ENCODE results near the gene RAPGEF2.
"Not testable (repeated sequence)": the region's sequence is repeated elsewhere in the genome, so short reads cannot be mapped to it uniquely, and the experiment has no call there.

Gene RAPGEF2

DNA sequence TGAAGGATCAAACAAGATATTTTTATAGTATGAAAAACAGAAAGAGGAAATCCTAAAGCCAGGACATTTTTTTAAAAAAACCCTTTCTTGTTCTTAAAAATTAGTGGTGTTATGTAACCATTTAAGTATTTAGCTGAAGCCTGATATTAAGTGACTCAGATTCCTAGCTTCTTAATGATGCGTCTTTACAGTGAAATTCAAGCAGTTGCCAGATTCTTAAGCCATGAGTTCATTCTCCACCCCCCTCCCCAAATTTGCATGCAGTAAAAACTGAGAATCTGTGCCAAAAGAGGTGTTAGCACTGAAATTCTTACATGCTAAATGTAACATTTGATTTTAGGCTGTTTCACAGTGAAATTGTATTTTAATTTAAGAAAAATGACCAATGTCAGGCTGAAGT lies 180.8 kb downstream of the RAPGEF2 start:
- no peak for DNase-seq

DNA sequence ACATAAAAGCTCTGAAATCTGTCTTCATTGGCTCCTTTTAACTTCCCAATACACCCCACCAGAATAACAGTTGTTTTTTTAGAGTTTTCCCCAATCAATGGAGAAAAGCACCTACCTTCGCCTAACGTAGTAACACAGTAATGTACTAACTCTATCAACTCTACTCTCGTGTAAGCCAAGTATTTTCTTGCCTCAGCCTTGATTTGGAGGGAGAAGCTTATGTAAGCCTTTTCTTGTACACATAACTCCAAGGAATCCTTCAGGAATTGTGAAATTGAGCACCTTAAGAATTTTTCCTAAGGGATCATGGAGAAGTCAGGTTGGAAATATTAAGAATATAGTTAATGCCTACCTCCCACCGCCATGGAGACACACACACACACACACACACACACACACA lies 181.2 kb downstream of the RAPGEF2 start:
- no peak for DNase-seq

DNA sequence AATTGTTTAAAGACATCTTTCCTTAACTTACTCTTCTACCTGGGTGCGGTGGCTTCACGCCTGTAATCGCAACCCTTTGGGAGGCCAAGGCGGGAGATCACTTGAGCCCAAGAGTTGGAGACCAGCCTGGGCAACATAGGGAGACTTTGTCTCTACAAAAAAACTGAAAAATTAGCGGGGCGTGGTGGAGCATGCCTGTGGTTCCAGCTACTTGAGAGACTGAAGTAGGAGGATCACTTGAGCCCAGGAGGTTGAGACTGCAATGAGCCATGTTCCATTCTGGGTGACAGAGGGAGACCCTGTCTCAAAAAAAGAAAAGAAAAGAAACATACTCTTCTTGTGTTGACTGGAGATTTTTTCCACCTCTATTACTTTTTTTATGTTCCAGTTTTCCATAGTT lies 181.9 kb downstream of the RAPGEF2 start:
- DNase-seq = no peak

DNA sequence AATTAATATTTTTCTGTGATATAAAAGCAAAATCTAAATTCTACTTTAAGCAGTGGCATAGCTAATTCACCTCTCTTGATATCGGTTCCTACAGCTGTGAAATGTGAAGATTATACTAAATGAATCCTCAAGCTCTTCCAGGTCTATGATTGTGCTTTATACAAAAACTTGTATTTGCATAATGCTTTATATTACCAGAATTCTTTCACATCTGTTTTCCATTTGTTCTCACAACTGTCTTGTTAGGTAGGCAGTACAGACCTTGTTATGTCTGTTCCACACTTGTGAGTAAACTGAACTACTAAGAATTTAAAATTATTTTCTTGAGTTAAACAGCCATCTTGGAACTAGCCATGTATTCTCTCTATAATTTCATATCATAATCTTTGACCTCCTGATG lies 184.9 kb downstream of the RAPGEF2 start:
- no peak for DNase-seq

DNA sequence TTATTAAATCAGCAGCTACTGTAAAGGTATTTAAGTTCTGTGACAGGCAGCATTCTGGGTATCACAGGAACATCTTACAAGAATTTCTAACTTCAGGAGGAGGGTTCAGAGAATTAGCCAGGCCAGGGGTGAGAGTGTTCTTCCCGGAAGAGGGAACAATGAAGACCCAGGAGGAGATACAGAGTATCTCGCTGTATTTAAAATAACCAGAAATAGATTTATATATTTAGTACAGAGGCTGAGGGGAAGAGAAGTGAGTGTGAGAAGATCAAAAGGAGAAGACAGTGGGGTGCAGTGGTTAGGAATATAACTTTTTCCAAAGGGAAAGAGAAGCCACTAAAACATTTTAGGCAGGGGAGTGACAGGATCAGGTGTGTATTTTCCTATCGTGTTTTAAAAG lies 186.8 kb downstream of the RAPGEF2 start:
- no peak for DNase-seq

DNA sequence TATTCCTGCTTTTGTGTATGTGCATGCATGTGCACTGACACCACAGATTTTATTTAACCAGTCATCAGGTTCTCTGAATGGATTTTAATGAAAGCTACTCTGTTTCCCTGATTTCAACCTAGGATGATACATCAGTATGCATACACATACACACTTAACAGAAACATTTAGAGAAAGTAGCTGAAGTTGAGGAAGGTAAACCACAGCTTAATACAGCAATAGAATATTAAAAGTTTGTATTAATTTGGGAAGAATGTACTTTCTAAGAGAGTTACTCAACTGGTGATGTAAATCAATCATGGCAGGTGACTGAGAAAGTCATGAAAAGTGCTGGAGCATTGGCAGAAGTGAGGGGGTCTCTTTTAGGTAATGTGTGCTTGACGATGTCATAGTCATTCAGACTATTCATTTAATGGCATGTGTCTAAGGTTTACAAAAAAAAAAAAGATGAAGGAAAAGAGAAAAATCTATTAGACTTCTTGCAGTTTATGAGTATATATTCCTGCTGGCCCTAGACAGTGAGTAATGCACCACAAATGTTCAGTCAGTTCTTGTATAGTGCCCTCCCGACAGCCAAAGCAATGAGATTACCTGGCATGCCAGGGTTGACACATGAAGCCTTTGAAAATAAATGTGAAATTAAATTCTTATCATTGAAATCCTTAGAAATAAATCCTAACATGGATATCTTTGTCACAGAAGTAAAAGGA lies 187.6 kb downstream of the RAPGEF2 start:
- DNase-seq = no peak

DNA sequence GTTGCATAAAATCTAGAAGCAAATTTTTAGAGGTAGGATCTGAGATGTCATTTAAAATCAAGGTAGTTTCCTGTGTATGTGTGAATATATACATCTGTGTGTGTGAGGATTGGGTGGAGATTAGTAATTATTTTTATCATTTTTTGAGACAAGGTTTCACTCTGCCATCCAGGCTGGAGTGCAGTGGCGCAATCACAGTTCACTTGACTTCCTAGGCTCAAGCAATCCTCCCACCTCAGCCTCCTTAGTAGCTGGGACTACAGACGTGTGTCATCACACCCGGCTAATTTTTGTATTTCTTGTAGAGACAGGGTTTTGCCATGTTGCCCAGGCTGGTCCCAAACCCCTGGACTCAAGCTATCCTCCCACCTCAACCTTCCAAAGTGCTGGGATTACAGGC lies 188.3 kb downstream of the RAPGEF2 start:
- no peak for DNase-seq

DNA sequence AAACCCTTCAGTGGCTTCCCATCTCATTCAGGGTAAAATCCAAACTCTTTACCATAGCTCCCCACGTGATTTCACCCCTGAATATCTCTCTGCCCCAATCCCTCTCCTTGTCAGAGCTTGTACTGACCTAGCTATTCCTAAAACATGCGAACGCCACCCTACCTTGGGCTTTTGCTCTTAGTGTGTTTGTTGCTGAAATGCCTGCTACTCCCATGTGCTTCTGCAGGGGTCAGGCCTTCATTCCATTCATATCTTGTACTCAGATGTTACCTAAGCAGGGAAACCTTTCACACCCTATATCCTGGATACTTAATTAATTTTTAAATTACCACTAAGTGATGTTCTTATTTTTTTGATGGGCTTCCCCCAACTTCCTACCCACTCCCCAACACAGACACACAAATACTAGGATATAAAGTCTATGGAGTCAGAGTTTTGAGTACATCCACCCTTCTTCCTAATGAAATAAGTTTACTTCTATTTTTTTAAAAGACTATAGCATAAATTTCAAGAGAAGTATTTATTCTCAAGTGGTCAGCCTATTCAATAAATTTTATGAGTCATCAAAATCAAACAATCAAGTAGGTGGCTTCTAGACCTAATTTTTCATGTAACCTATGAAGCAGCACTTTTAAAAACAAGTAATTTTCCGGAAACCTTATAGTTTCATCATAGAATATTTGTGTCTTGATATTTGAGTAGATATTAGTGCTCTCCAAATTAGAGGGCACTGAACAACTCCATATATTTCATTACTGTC lies 189.4 kb downstream of the RAPGEF2 start:
- no peak for DNase-seq

DNA sequence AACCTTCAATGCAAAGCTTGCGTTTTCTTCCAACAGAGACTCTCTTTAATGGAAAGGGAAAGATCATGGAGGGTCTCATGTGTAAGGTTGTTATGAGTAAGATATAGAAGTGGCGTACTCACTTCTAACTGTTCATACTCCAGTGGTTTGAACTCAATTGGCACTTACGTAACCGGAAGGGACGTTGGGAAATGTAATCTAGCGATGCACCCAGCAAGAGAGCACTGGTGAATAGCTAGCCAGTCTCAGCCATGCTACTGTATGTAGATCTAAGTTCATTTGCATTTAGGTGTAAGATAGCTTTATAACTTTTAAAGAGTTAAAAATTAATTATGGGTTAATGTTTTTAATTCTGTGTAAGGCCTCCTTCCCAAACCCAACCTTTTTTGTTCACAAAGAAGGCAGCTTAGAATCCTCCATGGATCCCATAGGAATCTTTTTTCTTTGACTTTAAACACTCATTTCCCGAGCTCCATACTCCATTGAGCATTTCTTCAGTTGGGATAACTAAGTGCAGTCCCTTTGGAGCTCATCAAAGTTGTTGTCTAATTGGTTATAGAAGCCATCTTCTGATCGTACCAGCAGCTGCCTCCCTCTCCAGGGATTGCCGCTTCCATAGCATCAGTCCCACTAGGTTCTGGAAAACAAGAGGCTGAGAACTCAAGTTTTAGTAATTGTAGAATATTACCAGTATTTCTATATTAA lies 191.1 kb downstream of the RAPGEF2 start:
- no peak for DNase-seq

DNA sequence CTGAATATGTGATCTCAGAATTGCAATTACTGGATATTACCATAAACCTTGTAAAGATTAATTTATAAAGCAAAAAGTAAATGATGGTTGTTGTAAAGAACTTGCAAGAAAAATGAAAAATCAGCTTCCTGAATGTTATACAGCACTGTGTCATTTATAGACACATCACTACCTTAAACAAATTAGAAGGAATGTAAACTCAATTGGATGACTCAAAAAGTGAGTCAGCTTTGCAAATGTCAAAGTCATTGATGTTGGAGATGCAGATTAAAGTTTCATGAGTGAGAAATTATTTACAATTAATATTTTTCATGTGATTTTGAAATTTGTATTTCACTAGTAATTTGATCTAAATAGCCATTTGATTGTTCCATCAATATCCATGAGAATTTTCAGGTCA lies 193.2 kb downstream of the RAPGEF2 start:
- no peak for DNase-seq

DNA sequence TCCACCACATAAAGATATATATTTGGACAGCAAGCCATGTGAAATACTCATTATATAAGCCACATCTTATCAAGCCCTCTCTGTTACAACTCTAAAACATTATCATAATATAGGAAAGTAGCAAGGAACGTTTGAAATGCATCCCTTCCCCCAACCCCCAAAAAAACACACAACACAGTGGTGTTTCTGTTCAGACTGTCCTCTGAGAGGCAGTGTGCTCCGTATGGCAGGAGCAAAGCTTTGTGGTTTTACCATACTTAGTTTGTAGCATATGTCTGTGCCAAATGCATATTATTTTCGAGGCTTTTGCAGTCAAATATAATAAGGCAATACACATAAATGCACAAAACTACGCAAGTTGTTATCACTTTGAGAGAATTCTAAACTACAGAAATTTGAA lies 194.2 kb downstream of the RAPGEF2 start:
- no peak for DNase-seq

DNA sequence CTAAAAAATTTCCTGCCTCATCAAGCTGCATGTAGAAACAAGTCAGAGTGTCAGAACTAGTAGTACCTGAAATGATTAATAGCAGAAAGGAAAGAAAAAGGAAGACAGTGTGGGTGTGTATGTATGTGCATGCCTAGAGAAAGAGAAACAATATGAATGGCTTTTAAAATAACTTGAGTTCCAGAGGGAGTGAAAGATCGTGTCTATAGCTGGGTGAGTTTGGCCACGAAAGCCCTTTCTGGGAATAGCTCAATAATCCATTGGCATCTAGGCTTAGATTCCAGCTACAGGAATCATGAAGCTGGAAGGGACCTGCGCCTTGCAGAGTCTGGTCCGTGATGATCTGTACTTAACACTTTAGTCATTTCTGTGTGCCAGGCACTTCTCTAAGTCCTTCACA lies 195.6 kb downstream of the RAPGEF2 start:
- DNase-seq = no peak

DNA sequence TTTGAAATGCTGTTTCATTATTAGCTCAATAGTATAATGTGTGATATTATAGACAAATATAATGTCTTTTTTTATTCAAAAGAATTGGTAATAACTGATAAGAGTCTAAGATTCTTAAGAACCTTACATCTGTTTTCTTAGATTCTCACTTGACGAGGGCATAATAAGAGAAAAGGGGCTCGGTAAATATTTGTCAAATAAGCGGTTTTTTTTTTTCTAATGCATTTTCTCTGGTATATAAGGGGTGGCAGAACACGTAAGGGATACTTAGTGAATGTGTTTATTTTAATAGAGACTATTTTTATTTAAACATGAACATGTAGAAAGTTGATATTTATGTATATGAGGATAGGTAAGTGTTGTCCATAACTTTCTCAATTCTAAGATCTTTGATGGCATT lies 200.6 kb downstream of the RAPGEF2 start:
- DNase-seq = no peak

DNA sequence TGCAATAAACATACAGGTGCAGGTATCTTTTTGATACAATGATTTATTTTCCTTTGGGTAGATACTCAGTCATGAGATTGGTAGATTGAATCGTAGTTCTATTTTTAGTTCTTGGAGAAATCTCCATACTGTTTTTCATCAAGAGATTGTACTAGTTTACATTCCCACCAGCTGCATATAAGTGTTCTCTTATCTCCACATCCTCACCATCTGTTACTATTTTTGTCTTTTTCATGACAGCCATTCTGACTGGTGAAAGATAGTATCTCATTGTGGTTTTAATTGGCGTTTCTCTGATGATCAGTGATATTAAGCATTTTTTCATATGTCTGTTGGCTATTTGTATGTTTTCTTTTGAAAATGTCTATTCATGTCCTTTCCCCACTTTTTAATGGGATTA lies 202.2 kb downstream of the RAPGEF2 start:
- no peak for DNase-seq

DNA sequence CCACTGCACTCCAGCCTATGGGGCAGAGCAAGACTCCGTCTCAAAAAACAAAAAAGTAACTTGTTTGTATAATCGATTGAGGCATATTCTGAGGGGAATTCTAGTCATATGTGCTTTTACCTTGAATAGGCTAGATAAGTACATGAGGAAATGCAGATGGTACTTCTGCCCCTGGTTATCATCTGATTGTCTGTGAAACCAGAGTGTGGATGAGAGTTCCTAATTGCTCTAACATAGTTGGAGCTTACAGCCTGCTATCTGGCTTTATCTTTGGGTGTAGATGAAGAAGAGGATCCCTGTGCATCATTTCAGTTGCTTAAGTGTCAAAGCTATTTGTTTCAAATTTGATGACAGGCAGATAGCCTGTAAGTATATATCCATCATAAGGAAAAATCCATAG lies 205.1 kb downstream of the RAPGEF2 start:
- DNase-seq = no peak

DNA sequence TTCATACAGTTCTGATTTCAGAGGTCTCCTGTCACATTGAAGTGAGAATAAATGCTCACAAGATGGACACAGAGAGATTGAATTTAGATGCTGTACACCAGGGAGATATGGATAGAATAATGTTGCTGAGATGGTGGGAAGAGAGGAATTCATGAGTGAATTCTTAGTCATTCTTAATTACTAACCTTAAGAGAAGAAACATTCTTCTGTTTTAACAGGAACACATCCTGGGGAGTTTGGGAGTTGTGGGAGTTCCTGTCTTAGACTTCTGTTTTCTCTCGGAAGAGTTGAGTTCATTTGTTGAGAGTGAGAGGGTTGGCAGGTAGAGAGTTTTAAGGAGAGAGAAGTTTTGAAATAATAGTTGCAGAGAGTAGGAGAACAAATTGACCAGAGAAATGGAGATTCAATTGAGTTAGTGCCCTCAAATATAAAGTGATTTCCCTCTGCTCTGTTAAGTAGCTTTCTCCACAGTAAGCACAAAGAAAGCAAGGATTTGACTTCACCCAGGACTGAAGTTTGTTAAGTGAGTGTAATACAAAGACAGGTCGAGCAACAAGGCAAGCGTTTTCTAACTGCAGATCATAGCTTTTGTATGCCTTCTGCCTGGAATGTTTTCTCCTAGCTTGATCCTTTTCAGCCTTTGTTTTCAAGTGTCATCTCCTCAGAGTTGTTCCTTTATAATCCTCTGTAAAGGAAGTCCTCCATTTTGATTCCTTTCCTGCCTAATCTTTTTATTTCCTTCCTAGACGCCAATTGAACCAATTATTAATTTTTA lies 205.9 kb downstream of the RAPGEF2 start:
- no peak for DNase-seq

DNA sequence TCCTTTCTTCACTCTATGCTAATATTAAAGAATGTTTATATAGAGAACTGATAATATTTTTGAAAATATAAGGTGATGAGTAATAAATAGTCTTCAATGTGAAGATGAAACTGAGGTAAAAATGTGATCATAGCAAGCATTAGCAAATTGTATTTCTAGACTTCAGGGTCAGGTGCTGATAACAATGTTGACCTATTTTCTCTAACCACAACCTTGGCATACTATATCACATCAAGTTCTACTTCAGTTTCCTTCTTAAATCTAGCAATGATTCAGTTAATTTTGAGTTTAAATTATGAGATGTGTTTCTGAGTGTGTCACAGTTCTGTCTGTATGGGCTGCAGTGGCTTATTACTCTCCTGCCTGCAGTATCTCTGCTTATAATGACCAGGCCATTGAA lies 209.4 kb downstream of the RAPGEF2 start:
- DNase-seq = no peak

DNA sequence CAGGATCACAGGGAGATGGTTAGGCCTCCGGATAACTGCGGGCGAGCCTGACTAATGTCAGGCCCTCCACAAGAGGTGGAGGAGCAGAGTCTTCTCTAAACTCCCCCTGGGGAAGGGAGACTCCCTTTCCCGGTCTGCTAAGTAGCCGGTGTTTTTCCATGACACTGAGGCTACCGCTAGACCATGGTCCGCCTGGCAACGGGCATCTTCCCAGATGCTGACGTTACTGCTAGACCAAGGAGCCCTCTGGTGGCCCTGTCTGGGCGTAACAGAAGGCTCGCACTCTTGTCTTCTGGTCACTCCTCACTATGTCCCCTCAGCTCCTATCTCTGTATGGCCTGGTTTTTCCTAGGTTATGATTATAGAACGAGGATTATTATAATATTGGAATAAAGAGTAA lies 213.0 kb downstream of the RAPGEF2 start:
- not testable (repeated sequence) for DNase-seq

DNA sequence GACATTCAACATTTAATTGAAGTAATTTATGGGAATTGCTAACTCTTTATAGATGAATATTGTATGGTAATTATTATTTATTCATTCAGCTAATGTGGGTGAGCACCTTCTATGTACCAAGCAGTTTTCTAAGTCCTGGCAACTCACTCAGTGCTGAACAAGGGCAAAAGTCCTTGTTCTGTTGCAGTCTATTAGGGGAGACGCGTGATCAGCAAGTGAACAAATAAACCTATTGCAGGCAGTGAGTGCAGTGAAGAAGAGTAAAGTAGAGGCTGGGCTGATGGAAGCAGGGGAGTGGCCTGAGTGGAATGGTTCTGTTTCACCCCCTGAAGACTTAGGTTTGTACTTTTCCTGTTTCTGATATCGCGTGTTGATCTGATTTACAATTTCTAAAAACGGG lies 214.3 kb downstream of the RAPGEF2 start:
- DNase-seq = no peak

DNA sequence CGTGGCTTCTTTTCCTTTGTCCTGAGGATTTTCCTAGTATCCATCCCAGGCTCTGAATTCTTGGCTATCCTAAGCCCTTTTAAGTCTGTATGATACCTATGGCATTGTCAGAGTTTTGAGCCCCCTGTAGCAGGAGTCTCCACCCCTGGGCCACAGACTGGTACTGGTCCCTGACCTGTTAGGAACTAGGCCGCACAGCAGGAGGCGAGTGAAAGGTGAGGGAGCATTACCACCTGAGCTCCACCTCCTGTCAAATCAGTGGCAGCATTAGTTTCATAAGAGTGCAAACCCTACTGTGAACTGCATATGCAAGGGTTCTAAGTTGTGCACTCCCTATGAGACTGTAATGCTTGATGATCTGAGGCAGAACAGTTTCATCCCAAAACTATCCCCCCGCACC lies 216.1 kb downstream of the RAPGEF2 start:
- no peak for DNase-seq

DNA sequence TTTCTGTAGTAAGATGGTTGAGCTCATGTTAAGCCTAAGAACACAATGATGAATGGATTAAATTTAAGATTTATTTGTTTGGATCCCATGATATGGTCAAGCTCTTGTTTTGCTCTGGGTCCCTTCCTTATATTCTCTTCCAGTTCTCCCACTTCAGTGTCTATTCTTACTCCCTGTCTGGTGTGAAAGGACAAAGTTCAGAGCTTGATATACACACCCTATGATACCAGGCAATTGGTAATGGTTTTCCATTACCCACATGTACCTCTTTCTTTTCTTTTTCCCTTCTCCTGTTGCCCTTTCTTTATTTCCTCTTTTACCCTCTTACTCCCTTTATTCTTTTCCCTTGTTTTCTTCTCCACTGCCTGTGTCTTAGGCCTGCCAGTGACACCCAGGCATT lies 223.6 kb downstream of the RAPGEF2 start:
- no peak for DNase-seq

DNA sequence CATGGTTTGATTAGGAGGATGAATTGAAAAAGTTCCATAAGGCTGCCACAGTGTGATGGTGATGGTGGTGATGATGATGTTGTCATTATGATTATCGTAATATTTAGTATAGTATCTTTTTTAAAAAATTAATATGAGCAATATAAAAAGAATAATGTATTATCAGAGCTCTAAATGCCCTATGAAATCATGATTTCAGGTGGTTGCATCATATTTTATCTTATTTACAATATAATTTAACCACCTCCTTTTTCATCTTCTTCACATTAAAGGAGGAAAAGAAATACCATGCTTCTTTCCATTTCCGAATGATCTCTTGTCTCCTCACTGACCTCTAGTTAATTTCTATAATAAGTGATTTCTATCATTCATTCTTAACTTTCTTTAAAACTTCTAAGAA lies 225.9 kb downstream of the RAPGEF2 start:
- DNase-seq = no peak

DNA sequence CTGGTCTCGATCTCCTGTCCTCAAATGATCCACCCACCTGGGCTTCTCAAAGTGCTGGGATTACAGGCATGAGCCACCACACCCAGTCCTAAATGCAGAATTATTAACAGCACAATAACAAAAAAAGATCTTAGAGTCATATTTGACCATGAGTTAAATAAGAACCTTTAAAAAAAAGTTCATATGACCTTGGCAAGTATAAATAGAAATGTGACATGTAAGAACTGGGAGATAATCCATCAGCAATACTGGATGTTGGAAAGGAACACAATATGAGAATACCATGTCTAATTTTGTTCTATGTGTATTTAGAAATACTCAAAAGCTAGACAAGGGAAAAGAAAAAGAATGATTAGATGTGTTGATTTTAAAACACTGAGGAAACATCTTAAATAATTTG lies 231.6 kb downstream of the RAPGEF2 start:
- no peak for DNase-seq
